Caki2 (cell line): Measurements from ENCODE around the gene CCL24. TPM values are rescaled to one million over a fixed set of nuclear protein-coding genes. Genes with fewer than 3 reads are reported as not detected.
"Not testable (repeated sequence)": the region's sequence is repeated elsewhere in the genome, so short reads cannot be mapped to it uniquely, and the experiment has no call there.

Experiments used
- DNase-seq: peaks from one replicate; pipeline ENCODE4 v3.0.0-alpha.2; 2015; ENCODE audit warnings: low read depth
- in situ Hi-C: cut with HindIII; loops from 2 replicates; pipeline ENCODE4 v1.10.0; 2016; ENCODE audit warnings: low sequenced_read_pairs, low pct_unique_long_range_greater_than_20kb, mixed read lengths
- total RNA-seq: library from RNA; depleted of rRNA; stranded (reverse); fragments of >200 nt; shearing (Covaris generic); gene quantifications from 2 replicates; pipeline ENCODE4 v1.2.3, GENCODE V29; 2014; ENCODE audit warnings: low replicate concordance

Gene CCL24
- total RNA-seq, 1 experiment from 2014 or later = not detected

DNA sequence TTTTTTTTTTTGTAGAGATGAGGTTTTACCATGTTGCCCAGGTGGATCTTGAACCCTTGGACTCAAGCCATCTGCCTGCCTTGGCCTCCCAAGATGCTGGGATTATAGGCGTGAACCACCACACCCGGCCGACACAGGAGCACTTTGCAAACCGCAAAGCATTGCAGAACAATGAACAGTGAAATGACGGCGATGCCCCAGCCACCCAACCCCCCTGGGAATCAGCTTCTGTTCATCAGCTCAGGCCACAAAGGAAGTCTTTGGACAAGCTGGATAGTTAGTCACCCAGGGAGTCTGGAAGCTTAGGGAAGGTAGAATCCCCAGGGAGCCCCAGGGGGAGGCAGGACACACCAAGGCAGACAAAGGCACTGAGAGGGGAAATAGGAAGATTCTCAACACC lies 16.1 kb upstream of the CCL24 start:
- in situ Hi-C loops, DNase-seq: not testable (repeated sequence)

DNA sequence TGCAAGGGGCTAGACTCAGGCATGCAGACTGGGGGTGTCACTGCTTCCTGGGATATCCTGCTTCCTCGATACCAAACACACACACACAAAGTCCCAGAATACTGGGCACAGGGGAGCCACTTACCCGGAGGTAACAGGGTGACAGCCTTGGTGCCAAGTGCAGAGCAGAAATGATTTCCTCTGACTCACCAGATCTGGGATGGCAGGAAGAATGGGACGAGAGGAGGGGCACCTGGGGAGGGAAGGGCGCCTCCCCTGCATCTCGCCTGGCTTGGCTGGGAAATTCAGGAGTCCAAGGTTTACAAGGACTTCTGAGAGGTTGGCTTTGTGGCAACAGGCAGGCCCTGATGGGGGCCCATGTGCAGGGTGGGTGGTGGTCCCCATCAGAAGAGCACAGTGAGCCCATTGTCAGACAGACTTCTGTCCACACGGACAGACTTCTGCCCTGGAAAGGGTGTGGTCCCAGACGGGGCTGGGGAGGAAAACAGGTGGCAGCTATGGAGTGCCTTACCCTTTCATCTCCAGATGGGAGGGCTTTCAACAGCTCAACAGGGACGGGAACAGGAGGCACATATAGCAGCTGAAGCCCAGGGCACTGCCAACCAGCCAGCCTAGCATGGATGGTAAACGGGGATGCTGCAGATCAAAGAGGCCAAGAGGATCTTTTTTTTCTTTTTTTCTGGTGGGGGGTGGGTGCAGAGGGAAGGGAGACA lies 9.7 kb upstream of the CCL24 start:
- DNase-seq = no peak
- in situ Hi-C loops = no loop called here

DNA sequence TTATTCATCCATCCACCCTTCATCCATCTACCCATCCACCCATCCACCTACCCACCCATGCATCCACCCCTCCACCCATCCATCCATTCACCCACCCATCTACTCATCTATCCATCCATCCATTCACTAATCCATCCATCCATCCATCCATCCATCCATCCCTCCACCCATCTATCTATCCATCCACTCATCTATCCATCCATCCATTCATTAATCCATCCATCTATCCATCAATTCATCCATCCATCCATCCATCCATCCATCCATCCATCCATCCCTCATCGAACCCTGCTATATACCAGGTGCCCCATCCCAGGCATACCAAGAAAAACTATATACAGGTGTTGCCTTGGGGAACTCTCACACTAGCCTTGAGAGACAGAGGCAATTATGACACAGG lies 7.1 kb upstream of the CCL24 start:
- no peak for DNase-seq
- in situ Hi-C loops = no loop called here

DNA sequence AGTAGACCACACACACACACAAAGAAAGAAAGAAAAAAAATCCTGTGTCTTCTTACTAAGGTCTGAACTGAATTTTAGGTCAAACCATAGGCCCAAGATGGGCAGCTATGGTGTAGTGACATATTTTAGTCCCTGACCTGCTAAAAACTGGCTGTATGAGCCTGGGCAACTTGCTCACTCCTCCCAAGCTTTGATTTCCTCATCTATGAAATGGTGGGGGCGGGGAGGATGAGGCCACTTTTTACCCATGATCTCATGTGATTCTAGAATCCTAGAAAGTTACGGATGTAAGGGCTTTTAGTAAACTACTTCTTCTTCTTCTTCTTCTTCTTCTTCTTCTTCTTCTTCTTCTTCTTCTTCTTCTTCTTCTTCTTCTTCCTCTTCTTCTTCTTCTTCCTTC lies 6.1 kb upstream of the CCL24 start:
- DNase-seq = no peak
- in situ Hi-C loops = no loop called here

DNA sequence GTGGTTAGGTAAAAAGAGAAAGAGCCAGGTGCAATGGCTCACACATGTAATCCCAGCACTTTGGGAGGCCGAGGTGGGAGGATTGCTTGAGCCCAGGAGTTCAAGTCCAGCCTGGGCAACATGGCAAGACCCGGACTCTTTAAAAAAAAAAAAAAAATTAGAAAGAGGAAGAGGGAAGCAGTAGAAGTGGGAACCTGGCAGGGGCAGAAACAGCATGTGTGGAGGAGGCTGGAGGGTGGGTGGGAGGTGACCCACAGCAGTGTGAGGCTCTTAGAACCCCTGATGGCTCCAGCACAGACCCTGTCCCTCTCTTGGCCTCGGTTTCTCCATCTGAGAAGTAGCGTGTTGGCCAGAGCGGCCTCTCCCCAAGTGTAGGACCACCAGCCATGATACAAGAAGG lies 4.9 kb upstream of the CCL24 start:
- in situ Hi-C loops = no loop called here
- DNase-seq = no peak

DNA sequence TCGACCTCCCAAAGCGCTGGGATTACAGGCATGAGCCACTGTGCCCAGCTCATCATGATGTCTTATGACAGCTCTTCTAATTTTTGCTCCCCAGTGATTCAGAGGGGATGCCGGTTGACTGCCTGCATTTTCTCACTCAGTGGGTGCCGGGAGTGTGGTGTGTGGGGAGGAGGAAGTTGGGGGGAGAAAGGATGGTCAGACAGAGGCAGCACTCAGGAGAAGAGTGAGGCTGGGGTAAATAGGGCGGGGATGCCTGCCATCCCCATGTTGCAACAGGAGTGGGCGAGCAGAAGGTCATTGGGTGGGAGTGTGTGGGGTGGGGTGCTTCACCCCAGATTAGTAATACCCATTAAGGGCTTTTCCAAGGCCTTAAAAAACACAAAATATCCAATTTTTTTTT lies 3.5 kb upstream of the CCL24 start:
- DNase-seq = no peak
- in situ Hi-C loops = no loop called here

DNA sequence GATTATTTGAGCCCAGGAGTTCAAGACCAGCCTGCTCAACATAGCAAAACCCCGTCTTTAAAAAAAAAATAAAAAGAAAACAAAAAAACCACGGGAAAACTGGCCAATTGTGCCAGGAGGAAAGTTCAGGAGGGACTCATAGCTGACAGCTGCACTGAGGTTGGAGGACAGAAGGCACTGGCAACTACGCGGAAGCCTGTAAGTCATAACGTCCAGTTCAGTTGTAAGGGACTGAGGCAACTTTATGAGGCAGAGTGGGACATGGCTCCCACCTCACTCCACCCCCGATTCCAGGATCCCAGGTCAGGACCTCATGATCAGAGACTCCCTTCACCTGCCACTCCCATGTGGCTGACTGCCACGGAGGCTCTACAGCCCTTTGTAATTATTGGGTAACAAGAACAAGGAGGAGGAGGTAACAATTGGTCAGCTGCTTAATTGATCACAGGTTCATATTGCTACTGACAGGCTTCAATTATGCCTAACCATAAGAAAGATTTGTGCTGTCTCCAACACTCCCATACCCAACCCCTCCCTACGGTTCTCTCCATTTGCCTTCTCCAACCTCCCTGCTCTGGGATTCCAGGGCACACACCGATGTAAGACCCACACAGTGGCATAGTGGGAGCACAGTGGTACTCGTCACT lies 1.9 kb upstream of the CCL24 start:
- in situ Hi-C loops = no loop called here
- no peak for DNase-seq

DNA sequence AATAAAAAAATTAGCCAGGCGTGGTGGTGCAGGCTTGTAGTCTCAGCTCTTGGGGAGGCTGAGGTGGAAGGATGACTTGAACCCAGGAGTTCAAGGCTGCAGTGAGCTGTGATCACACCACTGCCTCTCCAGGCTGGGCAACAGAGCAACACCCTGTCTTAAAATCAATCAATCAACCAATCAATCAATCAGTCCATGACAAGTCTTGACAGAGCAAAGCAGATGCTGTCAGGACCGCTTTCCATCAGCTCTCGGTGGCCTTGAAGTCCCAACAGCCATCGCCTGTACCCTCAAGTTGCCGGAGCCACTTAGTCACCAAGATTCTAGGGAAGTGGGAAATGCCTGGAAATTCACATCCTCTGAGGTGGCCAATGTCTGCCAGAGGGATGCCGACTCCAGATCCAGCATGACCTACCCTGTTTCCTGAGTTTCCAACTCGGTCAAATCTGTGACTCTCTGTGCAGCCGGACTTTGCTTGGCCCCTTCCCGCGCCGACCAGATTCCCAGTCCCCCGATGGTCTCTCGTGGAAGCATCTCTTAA lies 871 bp upstream of the CCL24 start:
- in situ Hi-C loops = no loop called here
- no peak for DNase-seq

DNA sequence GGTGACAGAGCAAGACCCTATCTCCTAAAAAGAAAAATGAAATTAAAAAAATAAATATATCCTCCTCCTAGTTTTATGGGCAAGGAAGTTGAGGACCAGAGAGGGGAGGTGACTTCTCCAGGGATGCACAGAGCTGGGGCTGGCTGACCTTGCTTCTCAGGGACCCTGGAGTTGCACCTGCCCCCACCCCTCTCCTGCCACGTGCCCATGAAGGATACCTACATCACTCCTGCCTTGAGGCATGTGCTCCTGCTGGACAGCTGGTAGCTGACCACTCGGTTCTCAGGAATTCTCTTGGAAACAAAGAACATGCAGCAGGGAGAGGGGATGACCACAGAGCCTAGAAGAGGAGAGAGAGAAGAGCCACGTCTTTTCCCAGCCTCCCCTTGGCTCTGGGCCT lies 522 bp downstream of the CCL24 start:
- in situ Hi-C loops = no loop called here
- no peak for DNase-seq

DNA sequence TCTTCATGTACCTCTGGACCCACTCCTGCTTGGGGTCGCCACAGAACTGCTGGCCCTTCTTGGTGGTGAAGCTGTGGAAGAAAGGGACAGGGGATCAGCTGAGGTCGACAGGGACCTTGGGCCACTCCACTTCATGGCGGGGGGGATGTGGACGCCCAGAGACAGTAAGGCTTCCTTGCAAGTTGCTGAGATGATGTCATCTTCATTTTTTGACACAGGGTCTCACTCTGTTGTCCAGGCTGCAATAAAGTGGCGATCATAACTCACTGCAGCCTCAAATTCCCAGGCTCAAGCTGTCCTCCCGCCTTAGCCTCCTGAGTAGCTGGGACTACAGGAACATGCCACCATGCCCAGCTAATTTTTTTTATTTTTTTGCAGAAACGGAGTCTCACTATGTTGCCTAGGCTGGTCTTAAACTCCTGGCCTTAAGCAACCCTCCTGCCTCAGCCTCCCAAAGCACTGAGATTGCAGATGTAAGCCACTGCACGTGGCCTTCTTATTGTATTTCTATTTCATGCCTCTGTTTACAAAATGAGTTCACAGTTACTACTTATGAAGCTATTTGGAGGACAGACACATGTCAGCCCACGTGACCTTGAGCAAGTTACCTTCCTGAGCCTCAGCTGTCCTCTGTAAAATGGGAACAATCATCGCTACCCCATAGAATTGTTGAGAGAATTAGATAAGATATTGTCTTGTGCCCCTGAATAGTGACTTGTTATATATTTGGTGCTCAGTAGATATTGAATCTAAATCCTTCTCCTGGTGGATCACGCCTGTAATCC lies 1.5 kb downstream of the CCL24 start:
- DNase-seq = no peak
- in situ Hi-C loops = no loop called here

DNA sequence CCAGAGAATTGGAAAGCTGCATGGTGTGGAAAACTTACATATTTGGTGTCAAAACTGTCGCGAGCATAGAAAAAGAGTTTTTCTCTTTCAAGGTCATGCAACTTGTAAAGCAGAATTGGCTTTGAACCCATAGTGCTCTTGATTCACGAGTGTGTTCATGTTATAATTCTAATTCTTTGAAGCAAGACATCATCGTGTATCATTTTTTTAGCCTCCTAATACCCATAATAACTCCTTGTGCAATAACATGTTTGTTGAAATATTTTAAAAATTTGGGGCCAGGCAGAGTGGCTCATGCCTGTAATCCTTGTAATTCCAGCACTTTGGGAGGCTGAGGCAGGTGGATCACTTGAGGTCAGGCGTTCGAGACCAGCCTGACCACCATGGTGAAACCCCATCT lies 4.2 kb downstream of the CCL24 start:
- DNase-seq = no peak
- in situ Hi-C loops = no loop called here

DNA sequence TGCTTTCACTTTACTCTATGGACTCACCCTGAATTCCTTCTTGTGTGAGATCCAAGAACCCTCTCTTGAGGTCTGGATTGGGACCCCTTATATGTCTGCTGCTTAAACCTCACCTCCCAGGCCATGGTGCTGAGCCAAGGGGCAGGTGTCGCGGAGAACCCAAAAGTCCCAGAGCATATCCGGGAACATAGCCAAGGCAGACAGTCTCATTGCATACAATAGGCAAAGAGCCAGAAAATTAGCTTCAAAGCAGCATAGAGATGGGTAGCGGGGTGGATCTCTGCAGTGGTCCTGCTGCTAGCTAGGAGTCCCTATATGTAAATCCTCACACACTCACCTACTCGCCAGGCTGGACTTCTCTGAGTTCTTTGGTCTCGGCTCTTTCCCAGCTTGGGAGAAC lies 5.5 kb downstream of the CCL24 start:
- DNase-seq = no peak

DNA sequence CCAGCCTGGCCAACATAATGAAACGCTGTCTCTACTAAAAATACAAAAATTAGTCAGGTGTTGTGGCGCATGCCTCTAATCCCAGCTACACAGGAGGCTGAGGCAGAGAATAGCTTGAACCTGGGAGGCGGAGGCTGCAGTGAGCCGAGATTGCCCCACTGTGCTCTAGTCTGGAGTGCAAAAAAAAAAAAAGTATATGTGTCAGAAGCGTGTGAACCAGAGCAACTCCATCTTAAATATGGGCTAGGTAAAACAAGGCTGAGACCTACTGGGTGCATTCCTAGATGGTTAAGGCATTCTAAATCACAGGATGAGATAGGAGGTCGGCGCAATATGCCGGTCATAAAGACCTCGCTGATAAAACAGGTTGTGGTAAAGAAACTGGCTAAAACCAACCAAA lies 6.2 kb downstream of the CCL24 start:
- DNase-seq = no peak
- in situ Hi-C loops = no loop called here

More for the DNA sequence above, 5.5 kb downstream of the CCL24 start:
- in situ Hi-C loops = no loop called here

DNA sequence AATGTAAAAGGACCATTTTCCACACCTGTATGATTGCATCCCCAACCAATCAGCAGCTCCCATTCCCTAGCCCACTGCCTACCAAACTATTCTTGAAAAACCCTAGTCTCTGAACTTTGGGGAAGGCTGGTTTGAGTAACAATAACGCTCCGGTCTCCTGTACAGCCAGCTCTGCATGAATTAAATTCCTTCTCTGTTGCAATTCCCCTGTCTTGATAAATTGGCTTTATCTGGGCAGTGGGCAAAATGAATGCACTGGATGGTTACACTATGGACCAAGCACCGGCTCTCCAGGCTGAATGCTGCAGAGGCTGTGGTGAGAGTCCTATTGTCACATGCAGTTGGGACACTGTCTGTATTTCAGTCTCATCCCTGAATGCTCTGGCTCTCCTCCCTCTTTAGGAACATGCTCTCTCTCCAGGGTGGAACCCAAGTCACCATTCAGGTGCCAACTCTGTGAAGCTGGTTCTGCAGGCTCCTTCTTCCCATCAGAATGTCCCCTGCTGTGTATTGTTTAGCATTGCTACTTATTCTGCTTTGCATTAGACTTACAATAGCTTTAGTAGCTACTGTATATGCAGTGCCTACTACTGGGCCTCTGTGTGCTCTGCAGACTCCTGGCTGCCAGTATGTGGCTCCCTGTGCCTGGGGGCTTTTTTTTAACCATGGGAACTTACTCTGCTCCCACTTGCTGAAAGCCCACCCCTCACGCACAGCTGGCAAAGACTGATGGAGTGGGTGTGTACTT lies 6.9 kb downstream of the CCL24 start:
- in situ Hi-C loops = no loop called here
- no peak for DNase-seq

DNA sequence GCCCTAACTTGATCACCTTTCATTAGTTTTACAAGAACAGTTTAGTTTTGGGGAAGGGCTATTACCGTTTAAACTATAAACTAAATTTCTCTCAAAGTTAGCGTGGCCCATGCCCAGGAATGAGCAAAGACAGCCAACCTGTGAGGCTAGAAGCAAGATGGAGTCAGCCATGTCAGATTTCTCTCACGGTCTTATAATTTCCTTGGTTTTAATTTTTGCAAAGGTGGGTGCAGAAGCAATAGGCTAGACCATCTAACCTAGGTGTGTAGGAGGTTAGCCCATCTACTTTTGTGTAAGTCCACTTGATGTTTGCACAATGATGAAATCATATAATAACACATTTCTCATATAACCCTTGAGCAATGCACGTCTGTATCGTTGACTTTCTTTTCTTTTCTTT lies 8.9 kb downstream of the CCL24 start:
- in situ Hi-C loops = no loop called here
- DNase-seq = no peak

DNA sequence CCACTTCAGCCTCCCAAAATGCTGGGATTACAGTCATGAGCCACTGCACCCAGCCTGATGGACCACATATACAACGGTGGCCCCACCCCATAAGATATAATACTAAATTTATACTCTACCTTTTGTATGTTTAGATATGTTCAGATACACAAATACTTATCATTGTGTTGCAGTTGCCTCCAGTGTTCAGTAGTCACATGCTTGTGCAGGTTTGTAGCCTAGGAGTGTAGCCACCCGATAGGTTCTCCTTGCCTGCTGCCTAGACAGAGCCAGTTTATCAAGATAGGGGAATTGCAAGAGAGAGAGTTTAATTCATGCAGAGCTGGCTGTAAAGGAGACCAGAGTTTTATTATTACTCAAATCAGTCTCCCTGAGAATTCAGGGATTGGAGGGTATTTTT lies 9.6 kb downstream of the CCL24 start:
- in situ Hi-C loops = no loop called here

DNA sequence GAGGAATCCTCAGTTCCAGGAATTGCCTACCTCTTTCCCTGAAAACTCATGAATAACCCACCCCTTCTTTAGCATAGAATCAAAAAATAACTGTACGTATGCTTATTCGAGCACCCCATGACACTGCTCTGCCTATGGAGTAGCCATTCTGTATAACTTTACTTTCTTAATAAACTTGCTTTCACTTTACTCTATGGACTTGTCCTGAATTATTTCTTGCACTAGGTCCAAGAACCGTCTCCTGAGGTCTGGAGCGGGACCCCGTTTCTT lies 11.1 kb downstream of the CCL24 start:
- in situ Hi-C loops = no loop called here
- DNase-seq = no peak

More for the DNA sequence above, 9.6 kb downstream of the CCL24 start:
- DNase-seq = no peak

DNA sequence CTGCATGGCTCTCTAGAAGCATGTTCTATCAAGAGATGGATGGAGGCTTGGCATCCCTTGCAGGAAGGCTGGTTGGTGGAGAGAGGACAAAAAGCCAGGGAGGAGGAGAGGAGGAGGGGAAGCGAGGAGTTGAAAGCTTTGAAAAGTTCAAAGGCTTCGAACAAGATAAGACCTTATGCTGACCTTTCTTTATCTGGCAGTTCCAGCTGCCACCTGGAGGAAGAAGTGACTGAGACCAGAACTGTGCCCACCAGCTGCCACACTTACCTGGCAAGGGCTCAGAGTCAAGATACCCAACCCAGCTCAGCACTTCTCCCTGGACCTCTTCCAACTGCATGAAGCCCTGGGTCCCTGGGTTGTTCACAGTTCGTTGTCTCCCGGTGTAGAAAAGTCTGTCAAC lies 14.8 kb downstream of the CCL24 start:
- in situ Hi-C loops = no loop called here
- DNase-seq = no peak

DNA sequence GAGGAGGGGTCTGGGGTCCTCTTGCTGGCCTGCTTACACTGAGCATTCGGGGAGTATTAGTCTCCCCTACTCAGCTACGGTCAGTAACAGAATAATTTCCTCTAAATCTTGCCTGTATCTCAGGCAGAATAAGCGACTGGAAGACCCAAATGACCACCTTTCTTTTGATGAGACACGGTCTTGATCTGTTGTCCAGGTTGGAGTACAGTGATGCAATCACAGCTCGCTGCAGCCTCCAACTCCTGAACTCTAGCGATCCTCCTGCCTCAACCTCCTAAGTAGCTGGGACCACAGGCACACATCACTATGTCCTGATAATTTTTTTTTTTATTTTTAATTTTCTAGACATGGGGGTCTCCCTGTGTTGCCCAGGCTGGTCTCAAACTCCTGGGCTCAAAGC lies 17.2 kb downstream of the CCL24 start:
- in situ Hi-C loops = no loop called here
- DNase-seq = no peak
